OCI-LY7 (cell line): ENCODE measurements around the gene NTPCR. TPM values are rescaled to one million over a fixed set of nuclear protein-coding genes. Genes with fewer than 3 reads are reported as not detected.

Source experiments
- BruUV-seq: library from RNA; stranded (reverse); fragments of 400-500 nt; replicated peaks from 2 replicates; lab custom pipeline; 2021; lab: Mats Ljungman, UMichigan
- CTCF ChIA-PET: fragments of 300-600 bp; sonication (Branson Sonifier 250); formaldehyde crosslinking; loops from one replicate; lab custom pipeline; 2022; ENCODE audit warnings: antibody characterized with exemption; ENCODE audit not compliant: unreplicated experiment; lab: Charles Lee
- POLR2A ChIA-PET: fragments of 300-600 bp; sonication (Branson Sonifier 250); formaldehyde crosslinking; loops from one replicate; lab custom pipeline; 2022; ENCODE audit warnings: antibody characterized with exemption; lab: Charles Lee
- DNase-seq: peaks from one replicate; pipeline ENCODE4 v3.0.0-alpha.2; 2015; ENCODE audit warnings: low spot score
- H2AFZ ChIP-seq: fragments of 200-600 bp; sonication (generic), shearing (Covaris generic); 2 replicates; pipeline ENCODE4 v1.6.1; 2014; ENCODE audit warnings: mild to moderate bottlenecking, antibody characterized with exemption, low read length, moderate library complexity
- H3K27ac ChIP-seq: fragments of 200-600 bp; sonication (generic); 2 replicates; pipeline ENCODE4 v1.5.1; 2014; ENCODE audit warnings: mixed run types, low read depth, mild to moderate bottlenecking, moderate library complexity, low read length, inconsistent platforms; ENCODE audit not compliant: poor library complexity, severe bottlenecking
- H3K36me3 ChIP-seq: fragments of 200-600 bp; sonication (generic); 2 replicates; pipeline ENCODE4 v1.6.1; 2014; ENCODE audit warnings: mild to moderate bottlenecking, antibody characterized with exemption, low read length, moderate library complexity, mixed read lengths; ENCODE audit not compliant: insufficient read depth
- H3K4me1 ChIP-seq: fragments of 200-600 bp; sonication (generic); 2 replicates; pipeline ENCODE4 v1.5.1; 2014; ENCODE audit warnings: mild to moderate bottlenecking, low read length; ENCODE audit not compliant: insufficient read depth, poor library complexity, severe bottlenecking
- H3K4me2 ChIP-seq: fragments of 200-600 bp; sonication (generic); 2 replicates; pipeline ENCODE4 v1.6.1; 2014; ENCODE audit warnings: mild to moderate bottlenecking, low read length
- H3K4me3 ChIP-seq: fragments of 200-600 bp; sonication (generic); 2 replicates; pipeline ENCODE4 v1.5.1; 2014; ENCODE audit warnings: mild to moderate bottlenecking, low read depth, low read length; ENCODE audit not compliant: poor library complexity, severe bottlenecking
- H3K79me2 ChIP-seq: fragments of 200-600 bp; sonication (generic); 2 replicates; pipeline ENCODE4 v1.6.1; 2016; ENCODE audit warnings: low read depth, mild to moderate bottlenecking, low read length, moderate library complexity, mixed read lengths; ENCODE audit not compliant: insufficient read depth
- H3K9me2 ChIP-seq: fragments of 200-600 bp; sonication (generic); 2 replicates; pipeline ENCODE4 v1.6.1; 2016; ENCODE audit warnings: mild to moderate bottlenecking, low read length, mixed read lengths; ENCODE audit not compliant: insufficient read depth
- H3K9me3 ChIP-seq: fragments of 200-600 bp; sonication (generic); 2 replicates; pipeline ENCODE4 v1.6.1; 2014; ENCODE audit warnings: mild to moderate bottlenecking, mixed run types, low read length, mixed read lengths
- H4K20me1 ChIP-seq: fragments of 200-600 bp; sonication (generic); 2 replicates; pipeline ENCODE4 v1.6.1; 2014; ENCODE audit warnings: mild to moderate bottlenecking, antibody characterized with exemption, low read length, moderate library complexity, mixed read lengths; ENCODE audit not compliant: insufficient read depth
- EZH2phosphoT487 ChIP-seq: fragments of 200-600 bp; sonication (generic); IDR thresholded peaks from 2 replicates; pipeline ENCODE4 v1.6.1; 2018; ENCODE audit warnings: low read depth, borderline replicate concordance, mild to moderate bottlenecking, mixed run types, antibody characterized with exemption, low read length, moderate library complexity, mixed read lengths
- intact Hi-C: fragments of 100-400 bp; cut with micrococcal nuclease; formaldehyde crosslinking; loops from one replicate; pipeline ENCODE4 v1.10.0; 2022; ENCODE audit not compliant: unreplicated experiment
- total RNA-seq, 2 experiments: library from RNA; depleted of rRNA in 1 of 2; stranded (reverse); fragments of >200 nt in 1 of 2; shearing (Covaris generic) in 1 of 2; gene quantifications; 2 replicates each; pipeline ENCODE4 v1.2.3, GENCODE V29; 2014 to 2022
- TF ChIP-seq, protein P1 (sequence below): fragments of 200-600 bp; sonication (generic); conservative IDR thresholded peaks from 2 replicates; pipeline ENCODE4 v1.5.1; 2014; ENCODE audit warnings: mild to moderate bottlenecking, antibody characterized with exemption, low read length, moderate library complexity, mixed read lengths

Gene NTPCR
- total RNA-seq, 2 experiments from 2014 or later, result 17.3 to 39.1 TPM

DNA sequence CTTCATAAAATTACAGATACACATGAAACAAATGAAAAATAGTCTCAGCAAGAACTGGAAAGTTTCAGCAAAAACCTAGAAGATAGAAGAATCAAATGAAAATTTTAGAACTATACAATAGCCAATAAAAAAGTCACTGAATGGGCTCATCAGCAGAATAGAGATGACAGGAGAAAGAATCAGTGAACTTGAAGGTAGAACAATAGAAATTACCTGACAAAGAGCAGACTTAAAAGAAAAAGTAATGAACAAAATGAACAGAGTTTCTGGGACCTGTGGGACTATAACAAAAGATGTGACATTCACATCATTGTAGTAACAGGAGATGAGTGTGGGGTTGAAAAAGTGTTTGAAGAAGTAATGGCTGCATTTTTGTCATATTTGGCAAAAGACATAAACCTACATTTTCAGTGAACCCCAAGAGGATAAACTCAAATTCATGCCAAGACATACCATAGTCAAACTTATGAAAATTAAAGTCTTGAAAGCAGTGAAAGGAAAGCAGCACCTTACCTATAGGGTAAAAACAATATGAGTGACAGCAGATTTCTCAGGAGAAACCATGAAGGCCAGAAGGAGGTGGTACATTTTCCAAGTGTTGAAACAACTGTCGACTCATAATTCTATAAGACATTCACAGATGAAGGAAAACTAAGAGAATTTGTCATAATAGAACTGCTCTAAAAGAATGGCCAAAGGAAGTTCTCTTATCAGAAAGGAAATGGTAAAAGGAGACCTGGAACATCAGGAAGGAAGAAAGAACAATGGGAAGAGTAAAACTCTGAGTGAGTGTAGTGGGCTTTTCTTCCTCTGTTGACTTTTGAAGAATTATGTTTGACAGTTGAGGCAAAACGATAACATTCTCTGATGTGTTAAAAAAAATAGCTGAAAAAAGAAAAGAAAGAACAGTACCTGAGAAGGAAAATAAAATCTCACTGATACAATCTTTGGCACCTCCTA lies 23.5 kb downstream of the NTPCR start:
- Histone ChIP-seq H3K4me2 (no peak overlapping the region), H3K27ac (no peak overlapping the region), H3K79me2 (no peaks in the 10 kb centered on the region), H3K9me2 (no peaks in the 10 kb centered on the region), H3K4me1 (no peaks in the 10 kb centered on the region), H3K4me3 (no peak overlapping the region), H4K20me1 (no peaks in the 10 kb centered on the region), H3K9me3 (peaks cover 9% of the 10 kb centered on the region; the same call in 1 of the 2 replicates), H3K36me3 (peaks cover 60% of the 10 kb centered on the region), H2AFZ (no peak overlapping the region)
- CTCF ChIA-PET, result no interaction called here
- TF ChIP-seq, protein P1, sequence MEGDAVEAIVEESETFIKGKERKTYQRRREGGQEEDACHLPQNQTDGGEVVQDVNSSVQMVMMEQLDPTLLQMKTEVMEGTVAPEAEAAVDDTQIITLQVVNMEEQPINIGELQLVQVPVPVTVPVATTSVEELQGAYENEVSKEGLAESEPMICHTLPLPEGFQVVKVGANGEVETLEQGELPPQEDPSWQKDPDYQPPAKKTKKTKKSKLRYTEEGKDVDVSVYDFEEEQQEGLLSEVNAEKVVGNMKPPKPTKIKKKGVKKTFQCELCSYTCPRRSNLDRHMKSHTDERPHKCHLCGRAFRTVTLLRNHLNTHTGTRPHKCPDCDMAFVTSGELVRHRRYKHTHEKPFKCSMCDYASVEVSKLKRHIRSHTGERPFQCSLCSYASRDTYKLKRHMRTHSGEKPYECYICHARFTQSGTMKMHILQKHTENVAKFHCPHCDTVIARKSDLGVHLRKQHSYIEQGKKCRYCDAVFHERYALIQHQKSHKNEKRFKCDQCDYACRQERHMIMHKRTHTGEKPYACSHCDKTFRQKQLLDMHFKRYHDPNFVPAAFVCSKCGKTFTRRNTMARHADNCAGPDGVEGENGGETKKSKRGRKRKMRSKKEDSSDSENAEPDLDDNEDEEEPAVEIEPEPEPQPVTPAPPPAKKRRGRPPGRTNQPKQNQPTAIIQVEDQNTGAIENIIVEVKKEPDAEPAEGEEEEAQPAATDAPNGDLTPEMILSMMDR, result no peak
- TF ChIP-seq EZH2phosphoT487, result no peak
- no TSS peak for BruUV-seq
- POLR2A ChIA-PET, result interaction anchor here (0.6 to 0.7 kb wide), 2 partner anchors 17 to 787 kb away, joined by 3 to 4 read pairs; no protein-coding TSS in a partner anchor
- intact Hi-C loops, result no loop called here
- DNase-seq, result no peak

DNA sequence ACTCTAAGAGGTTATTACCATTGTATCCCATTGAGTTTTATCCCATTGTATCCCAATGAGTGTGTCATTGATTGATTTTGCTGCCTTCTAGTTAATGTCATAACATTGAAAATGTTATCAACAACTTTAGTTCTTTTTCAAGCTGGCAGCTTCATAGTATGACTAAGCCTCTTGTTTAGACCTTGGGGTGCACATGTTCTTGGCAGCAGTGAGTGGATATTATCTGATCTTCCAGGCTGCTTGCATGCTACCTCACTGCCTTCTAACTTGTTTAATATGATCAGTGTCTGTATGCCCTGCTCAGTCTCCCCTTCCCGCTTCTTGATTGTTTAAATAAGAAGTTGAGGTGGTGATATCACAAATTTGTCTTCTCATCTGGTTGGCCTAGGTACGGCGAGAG lies 24.6 kb downstream of the NTPCR start:
- H3K4me2 ChIP-seq, result no peak overlapping the region
- peaks cover 55% of the 10 kb centered on the region for H3K36me3 ChIP-seq
- no peaks in the 10 kb centered on the region for H4K20me1 ChIP-seq
- H2AFZ ChIP-seq, result no peak overlapping the region
- no peaks in the 10 kb centered on the region for H3K4me1 ChIP-seq
- no peak for DNase-seq
- H3K9me3 ChIP-seq, result peaks cover 9% of the 10 kb centered on the region; the same call in 1 of the 2 replicates
- H3K4me3 ChIP-seq, result no peak overlapping the region
- H3K79me2 ChIP-seq, result no peaks in the 10 kb centered on the region
- BruUV-seq, result no TSS peak
- intact Hi-C loops, result no loop called here
- ChIA-PET POLR2A (interaction anchor here (0.7 kb wide), 1 partner anchor 788 kb away, joined by 3 read pairs; no protein-coding TSS in a partner anchor), CTCF (no interaction called here)
- no peak for TF ChIP-seq EZH2phosphoT487
- TF ChIP-seq, protein P1, result no peak
- no peak overlapping the region for H3K27ac ChIP-seq
- H3K9me2 ChIP-seq, result no peaks in the 10 kb centered on the region
